Fibroblast of lung (primary cell): Measurements from ENCODE around the gene KRT6B. TPM values are rescaled to one million over a fixed set of nuclear protein-coding genes. Genes with fewer than 3 reads are reported as not detected.

Experiments
- DNase-seq, 2 donors: peaks; one replicate each; pipeline versions ENCODE4 v3.0.0 to v3.0.0-alpha.2; 2010; ENCODE audit warnings: low read depth in 2 of 2
- H2AFZ ChIP-seq: 2 replicates; pipeline ENCODE4 v1.5.1; 2012; ENCODE audit warnings: low read length, control low read depth, inconsistent platforms
- H3K27ac ChIP-seq: 2 replicates; pipeline ENCODE4 v1.5.1; 2011; ENCODE audit warnings: low read length, control low read depth; ENCODE audit not compliant: insufficient read depth
- H3K27me3 ChIP-seq: 2 replicates; pipeline ENCODE4 v1.5.1; 2011; ENCODE audit warnings: mild to moderate bottlenecking, low read length; ENCODE audit not compliant: control insufficient read depth, insufficient read depth
- H3K36me3 ChIP-seq: 2 replicates; pipeline ENCODE4 v1.5.1; 2011; ENCODE audit warnings: low read length; ENCODE audit not compliant: control insufficient read depth, insufficient read depth
- H3K4me1 ChIP-seq: 2 replicates; pipeline ENCODE4 v1.5.1; 2011; ENCODE audit warnings: low read length; ENCODE audit not compliant: control insufficient read depth, insufficient read depth; ENCODE audit errors: extremely low read depth
- H3K4me2 ChIP-seq: 2 replicates; pipeline ENCODE4 v1.5.1; 2011; ENCODE audit warnings: low read length, control low read depth; ENCODE audit not compliant: insufficient read depth; ENCODE audit errors: extremely low read depth
- H3K4me3 ChIP-seq, 4 experiments: fragments of 200-600 bp in 1 of 4; sonication (generic) in 1 of 4; replicated peaks in 1 of 4; 2 replicates each; pipeline ENCODE4 v1.5.1; 2011 to 2016; ENCODE audit warnings: low read length in 4 of 4, low read depth in 3 of 4, mild to moderate bottlenecking in 3 of 4, control low read depth in 2 of 4, inconsistent platforms in 1 of 4, mixed read lengths in 1 of 4; ENCODE audit not compliant: insufficient read depth in 1 of 4; ENCODE audit errors: control extremely low read depth in 1 of 4
- H3K79me2 ChIP-seq: 2 replicates; pipeline ENCODE4 v1.5.1; 2012; ENCODE audit warnings: mild to moderate bottlenecking, low read length, inconsistent platforms; ENCODE audit not compliant: control insufficient read depth, insufficient read depth
- H3K9ac ChIP-seq: 2 replicates; pipeline ENCODE4 v1.5.1; 2011; ENCODE audit warnings: mild to moderate bottlenecking, low read length, control low read depth; ENCODE audit not compliant: insufficient read depth
- H3K9me3 ChIP-seq: 2 replicates; pipeline ENCODE4 v1.5.1; 2012; ENCODE audit warnings: low read depth, low read length; ENCODE audit not compliant: control insufficient read depth, insufficient read depth
- H4K20me1 ChIP-seq: 2 replicates; pipeline ENCODE4 v1.5.1; 2011; ENCODE audit warnings: low read length; ENCODE audit not compliant: control insufficient read depth, insufficient read depth; ENCODE audit errors: extremely low read depth
- CTCF ChIP-seq, 2 donors: IDR thresholded peaks in 1 of 2; conservative IDR thresholded peaks in 1 of 2; 1 replicate in 1 of 2; 2 replicates in 1 of 2; pipeline ENCODE4 v1.5.1; 2011 to 2012; ENCODE audit warnings: low read length in 2 of 2, control low read depth in 1 of 2, inconsistent platforms in 1 of 2, low read depth in 1 of 2, mild to moderate bottlenecking in 1 of 2
- EZH2 ChIP-seq: IDR thresholded peaks from 2 replicates; pipeline ENCODE4 v1.5.1; 2012; ENCODE audit warnings: low read length, control low read depth, mild to moderate bottlenecking; ENCODE audit errors: missing control alignments
- polyA plus RNA-seq, 2 donors: library from polyadenylated mRNA; depleted of rRNA in 1 of 2; stranded (reverse) in 1 of 2; unstranded in 1 of 2; fragments of >200 nt; gene quantifications; 2 replicates each; pipeline ENCODE4 v1.2.1, GENCODE V29; 2011 to 2012; ENCODE audit warnings: missing spikeins in 1 of 2
- total RNA-seq: library from RNA; depleted of rRNA; stranded (reverse); fragments of >200 nt; gene quantifications from 2 replicates; pipeline ENCODE4 v1.2.1, GENCODE V29; 2014

KRT6B gene
- total and polyA plus RNA-seq, 2 donors (not counting 1 experiment from before 2014, with no cell fraction given), result 0.07 TPM; not detected in 1

GRCh38 chr12:52486166-52487105 lies 34.5 kb upstream of the KRT6B start:
- Histone ChIP-seq H3K36me3 (no peaks in the 10 kb centered on the region), H3K79me2 (no peaks in the 10 kb centered on the region), H4K20me1 (no peaks in the 10 kb centered on the region), H3K4me3 (no peak overlapping the region), H2AFZ (no peak overlapping the region), H3K4me2 (no peak overlapping the region), H3K9me3 (no peaks in the 10 kb centered on the region), H3K4me1 (no peaks in the 10 kb centered on the region), H3K27ac (no peak overlapping the region), H3K27me3 (no peaks in the 10 kb centered on the region), H3K9ac (no peak overlapping the region)
- no peak for DNase-seq
- no peak for TF ChIP-seq CTCF (conservative IDR thresholded peaks at IDR 0.05 in 1 of 2, IDR thresholded peaks at IDR 0.05 in 1 of 2; ENCODE audit: low read depth in 1 of 2, low read length in 2 of 2)
- TF ChIP-seq EZH2, result no peak

- Histone ChIP-seq H2AFZ (no peak overlapping the region), H3K27ac (no peak overlapping the region), H3K9me3 (no peaks in the 10 kb centered on the region), H3K4me2 (no peak overlapping the region), H3K36me3 (no peaks in the 10 kb centered on the region), H3K9ac (no peak overlapping the region), H3K79me2 (no peaks in the 10 kb centered on the region), H3K27me3 (no peaks in the 10 kb centered on the region), H3K4me1 (no peaks in the 10 kb centered on the region), H3K4me3 (no peak overlapping the region), H4K20me1 (no peaks in the 10 kb centered on the region)
- TF ChIP-seq EZH2 (no peak), CTCF (conservative IDR thresholded peaks at IDR 0.05 in 1 of 2, IDR thresholded peaks at IDR 0.05 in 1 of 2; ENCODE audit: low read depth in 1 of 2, low read length in 2 of 2) (no peak)
- no peak for DNase-seq
Measured at GRCh38 chr12:52480073-52480472, 28.1 kb upstream of the KRT6B start.

GRCh38 chr12:52477651-52478050 lies 25.7 kb upstream of the KRT6B start:
- H3K4me1 ChIP-seq, result no peaks in the 10 kb centered on the region
- no peak overlapping the region for H2AFZ ChIP-seq
- no peaks in the 10 kb centered on the region for H4K20me1 ChIP-seq
- no peak overlapping the region for H3K4me2 ChIP-seq
- DNase-seq, result no peak
- H3K36me3 ChIP-seq, result no peaks in the 10 kb centered on the region
- H3K9ac ChIP-seq, result no peak overlapping the region
- H3K27me3 ChIP-seq, result no peaks in the 10 kb centered on the region
- H3K79me2 ChIP-seq, result no peaks in the 10 kb centered on the region
- no peak overlapping the region for H3K4me3 ChIP-seq
- TF ChIP-seq EZH2, result no peak
- TF ChIP-seq CTCF (conservative IDR thresholded peaks at IDR 0.05 in 1 of 2, IDR thresholded peaks at IDR 0.05 in 1 of 2; ENCODE audit: low read depth in 1 of 2, low read length in 2 of 2), result no peak
- no peak overlapping the region for H3K27ac ChIP-seq
- no peaks in the 10 kb centered on the region for H3K9me3 ChIP-seq
